ENCODE data around the gene TMEM255B. TPM values are rescaled to one million over a fixed set of nuclear protein-coding genes. Genes with fewer than 3 reads are reported as not detected.

TMEM255B gene
- total RNA-seq, 1 experiment from 2014 or later: 7.7 TPM

DNA sequence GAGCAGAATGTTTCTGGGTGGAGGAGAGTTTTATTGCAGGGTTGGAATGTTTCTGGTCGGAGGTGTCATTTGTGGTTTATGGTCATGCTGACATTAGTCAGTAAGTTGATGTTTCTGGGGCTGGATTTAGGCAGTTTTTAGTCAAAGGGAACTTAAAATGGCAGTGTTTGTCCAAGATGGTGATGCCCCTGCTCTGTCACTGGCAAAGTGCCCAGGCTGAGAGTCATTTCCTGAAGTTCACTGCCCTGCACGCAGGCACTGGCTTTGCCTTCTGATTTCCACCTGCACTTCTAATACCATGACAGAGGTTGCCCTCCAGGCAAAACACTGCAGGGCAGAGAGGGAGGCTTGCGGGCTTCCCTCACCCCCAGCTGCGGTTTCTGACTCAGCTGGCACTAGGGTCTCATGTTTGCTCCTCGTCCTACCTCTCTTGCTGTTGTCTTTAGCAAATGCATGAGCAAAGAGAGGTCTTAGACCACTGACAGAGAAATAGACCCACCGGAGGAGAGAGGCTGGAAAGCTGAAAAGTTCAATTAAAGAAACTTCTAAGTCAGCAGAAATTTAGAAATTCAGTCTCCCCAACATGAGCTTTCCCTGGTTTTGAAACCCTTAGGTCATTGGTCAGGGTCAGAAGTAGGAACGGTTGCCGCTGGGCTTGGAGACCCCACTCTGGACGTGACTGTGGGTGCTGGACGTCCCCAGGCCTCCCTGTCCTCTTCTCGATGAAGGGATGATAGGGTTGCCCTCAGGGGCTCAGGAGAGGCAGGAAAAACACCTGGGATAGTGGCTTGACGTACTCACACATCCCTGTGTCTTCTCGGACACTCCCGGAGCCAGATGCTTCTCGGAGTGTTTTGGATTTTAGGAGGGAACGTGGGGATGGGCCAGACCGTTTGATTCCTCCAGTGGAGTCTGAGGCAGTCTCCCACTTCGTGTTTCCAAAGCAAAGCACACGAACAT lies 26.3 kb downstream of the TMEM255B start (continued):
- TF ChIP-seq, protein P1, sequence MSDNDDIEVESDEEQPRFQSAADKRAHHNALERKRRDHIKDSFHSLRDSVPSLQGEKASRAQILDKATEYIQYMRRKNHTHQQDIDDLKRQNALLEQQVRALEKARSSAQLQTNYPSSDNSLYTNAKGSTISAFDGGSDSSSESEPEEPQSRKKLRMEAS (IDR thresholded peaks at IDR 0.05): 0 out of 2 replicates have a peak, but pooled peaks have one; percentile 30
- peak; percentile 56 for TF ChIP-seq SP1 (IDR thresholded peaks at IDR 0.05; ENCODE audit: low read depth)
- TF ChIP-seq RAD21 (IDR thresholded peaks at IDR 0.05; ENCODE audit: low read depth): no peak
- no peak for TF ChIP-seq SIN3A (IDR thresholded peaks at IDR 0.05; ENCODE audit: low read depth)

DNA sequence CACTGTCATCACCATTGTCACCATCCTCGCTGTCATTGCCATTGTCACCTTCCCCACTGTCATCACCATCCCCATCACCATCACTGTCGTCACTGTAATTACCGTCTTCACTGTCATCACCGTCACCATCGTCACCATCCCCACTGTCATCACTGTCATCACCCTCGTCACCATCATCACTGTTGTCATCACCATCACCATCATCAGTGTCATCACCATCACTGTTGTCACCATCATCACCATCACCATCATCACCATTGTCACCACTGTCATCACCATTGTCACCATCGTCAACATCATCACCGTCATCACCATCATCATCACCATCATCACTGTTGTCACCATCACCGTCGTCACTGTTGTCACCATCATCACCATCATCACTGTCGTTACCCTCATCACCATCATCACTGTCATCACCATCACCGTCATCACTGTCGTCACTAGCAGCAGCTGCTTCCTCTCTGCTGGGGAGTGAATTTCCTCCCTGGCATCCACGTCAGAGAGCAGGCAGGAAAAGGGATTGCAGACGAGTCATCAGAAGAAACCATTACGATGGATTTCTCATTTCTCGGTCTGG lies 27.3 kb downstream of the TMEM255B start:
- intact Hi-C loops (cut with micrococcal nuclease): no loop called here
- Histone ChIP-seq H3K36me3 (ENCODE audit: control insufficient read depth in 1 of 2, insufficient read depth in 2 of 2, low read length in 2 of 2) (no peaks in the 10 kb centered on the region), H3K79me2 (ENCODE audit: insufficient read depth, low read length) (no peaks in the 10 kb centered on the region), H3K27me3 (ENCODE audit: insufficient read depth, low read length) (no peaks in the 10 kb centered on the region), H4K20me1 (ENCODE audit: insufficient read depth) (no peaks in the 10 kb centered on the region), H3K27ac (ENCODE audit: low read depth, low read length) (no peak overlapping the region), H3K9me2 (ENCODE audit: insufficient read depth) (no peaks in the 10 kb centered on the region), H2AFZ (ENCODE audit: low read depth, low read length, poor library complexity, severe bottlenecking) (no peak overlapping the region), H3K9me3 (ENCODE audit: control insufficient read depth in 1 of 2, insufficient read depth in 1 of 2, low read depth in 1 of 2, low read length in 2 of 2) (no peaks in the 10 kb centered on the region), H3K9ac (ENCODE audit: low read length) (no peak overlapping the region), H3K4me1 (ENCODE audit: control insufficient read depth in 1 of 2, insufficient read depth in 2 of 2, low read length in 2 of 2) (peaks cover 12 to 16% of the 10 kb centered on the region in 2 experiments), H3K4me2 (ENCODE audit: low read length) (no peak overlapping the region), H3K4me3 (replicated peaks in 1 of 2; ENCODE audit: low read depth in 1 of 2, low read length in 2 of 2) (no peak overlapping the region)
- ATAC-seq: no peak
- no peak for DNase-seq (ENCODE audit: low read depth, low spot score)
- ChIA-PET POLR2A (no interaction called here), RAD21 (ENCODE audit: low non-redundant PET in 1 of 2, low total read pairs in 2 of 2, uncharacterized antibody in 2 of 2, unreplicated experiment in 2 of 2) (no interaction called here), CTCF (no interaction called here)
- TF ChIP-seq POLR2A (IDR thresholded peaks at IDR 0.05; ENCODE audit: borderline replicate concordance, extremely low read depth, insufficient read depth, insufficient read length) (no peak), ZNF274 (IDR thresholded peaks at IDR 0.05; ENCODE audit: low read depth, low read length) (no peak), EGR1 (IDR thresholded peaks at IDR 0.05; ENCODE audit: low read depth) (no peak), ZFX (IDR thresholded peaks at IDR 0.05) (no peak), SRF (IDR thresholded peaks at IDR 0.05; ENCODE audit: low read depth) (no peak), FOSL1 (IDR thresholded peaks at IDR 0.05; ENCODE audit: low read depth) (no peak), SIN3A (IDR thresholded peaks at IDR 0.05; ENCODE audit: low read depth) (no peak), JUND (IDR thresholded peaks at IDR 0.05) (no peak), CEBPB (IDR thresholded peaks at IDR 0.05; ENCODE audit: low read depth) (no peak), YY1 (IDR thresholded peaks at IDR 0.05; ENCODE audit: extremely low read depth, insufficient replicate concordance, low read depth, low read length) (no peak), TCF7L2 (IDR thresholded peaks at IDR 0.05; ENCODE audit: borderline replicate concordance, extremely low read depth, insufficient read depth, insufficient read length) (no peak), ELF1 (IDR thresholded peaks at IDR 0.05; ENCODE audit: borderline replicate concordance, low read depth) (no peak), POLR2AphosphoS5 (IDR thresholded peaks at IDR 0.05; ENCODE audit: low read depth, low read length) (no peak), RAD21 (IDR thresholded peaks at IDR 0.05; ENCODE audit: low read depth) (no peak), SP1 (IDR thresholded peaks at IDR 0.05; ENCODE audit: low read depth) (no peak), EZH2phosphoT487 (IDR thresholded peaks at IDR 0.05; ENCODE audit: borderline replicate concordance) (no peak)
- TF ChIP-seq, protein P2, sequence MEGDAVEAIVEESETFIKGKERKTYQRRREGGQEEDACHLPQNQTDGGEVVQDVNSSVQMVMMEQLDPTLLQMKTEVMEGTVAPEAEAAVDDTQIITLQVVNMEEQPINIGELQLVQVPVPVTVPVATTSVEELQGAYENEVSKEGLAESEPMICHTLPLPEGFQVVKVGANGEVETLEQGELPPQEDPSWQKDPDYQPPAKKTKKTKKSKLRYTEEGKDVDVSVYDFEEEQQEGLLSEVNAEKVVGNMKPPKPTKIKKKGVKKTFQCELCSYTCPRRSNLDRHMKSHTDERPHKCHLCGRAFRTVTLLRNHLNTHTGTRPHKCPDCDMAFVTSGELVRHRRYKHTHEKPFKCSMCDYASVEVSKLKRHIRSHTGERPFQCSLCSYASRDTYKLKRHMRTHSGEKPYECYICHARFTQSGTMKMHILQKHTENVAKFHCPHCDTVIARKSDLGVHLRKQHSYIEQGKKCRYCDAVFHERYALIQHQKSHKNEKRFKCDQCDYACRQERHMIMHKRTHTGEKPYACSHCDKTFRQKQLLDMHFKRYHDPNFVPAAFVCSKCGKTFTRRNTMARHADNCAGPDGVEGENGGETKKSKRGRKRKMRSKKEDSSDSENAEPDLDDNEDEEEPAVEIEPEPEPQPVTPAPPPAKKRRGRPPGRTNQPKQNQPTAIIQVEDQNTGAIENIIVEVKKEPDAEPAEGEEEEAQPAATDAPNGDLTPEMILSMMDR (IDR thresholded peaks at IDR 0.05 in 2 of 3, conservative IDR thresholded peaks at IDR 0.05 in 1 of 3; ENCODE audit: borderline replicate concordance in 1 of 3, insufficient read depth in 1 of 3, low read depth in 2 of 3, low read length in 2 of 3): no peak
- TF ChIP-seq, protein P1 (IDR thresholded peaks at IDR 0.05): no peak
- TF ChIP-seq, protein P3, sequence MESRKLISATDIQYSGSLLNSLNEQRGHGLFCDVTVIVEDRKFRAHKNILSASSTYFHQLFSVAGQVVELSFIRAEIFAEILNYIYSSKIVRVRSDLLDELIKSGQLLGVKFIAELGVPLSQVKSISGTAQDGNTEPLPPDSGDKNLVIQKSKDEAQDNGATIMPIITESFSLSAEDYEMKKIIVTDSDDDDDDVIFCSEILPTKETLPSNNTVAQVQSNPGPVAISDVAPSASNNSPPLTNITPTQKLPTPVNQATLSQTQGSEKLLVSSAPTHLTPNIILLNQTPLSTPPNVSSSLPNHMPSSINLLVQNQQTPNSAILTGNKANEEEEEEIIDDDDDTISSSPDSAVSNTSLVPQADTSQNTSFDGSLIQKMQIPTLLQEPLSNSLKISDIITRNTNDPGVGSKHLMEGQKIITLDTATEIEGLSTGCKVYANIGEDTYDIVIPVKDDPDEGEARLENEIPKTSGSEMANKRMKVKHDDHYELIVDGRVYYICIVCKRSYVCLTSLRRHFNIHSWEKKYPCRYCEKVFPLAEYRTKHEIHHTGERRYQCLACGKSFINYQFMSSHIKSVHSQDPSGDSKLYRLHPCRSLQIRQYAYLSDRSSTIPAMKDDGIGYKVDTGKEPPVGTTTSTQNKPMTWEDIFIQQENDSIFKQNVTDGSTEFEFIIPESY (IDR thresholded peaks at IDR 0.05; ENCODE audit: extremely low read depth, insufficient replicate concordance, low read length): no peak
- TF ChIP-seq, protein P4, sequence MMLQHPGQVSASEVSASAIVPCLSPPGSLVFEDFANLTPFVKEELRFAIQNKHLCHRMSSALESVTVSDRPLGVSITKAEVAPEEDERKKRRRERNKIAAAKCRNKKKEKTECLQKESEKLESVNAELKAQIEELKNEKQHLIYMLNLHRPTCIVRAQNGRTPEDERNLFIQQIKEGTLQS (IDR thresholded peaks at IDR 0.05): no peak
- no TSS peak for BruUV-seq (replicated peaks)
